Measurements from ENCODE around the gene SMIM17.

The SMIM17 gene

GRCh38 chr19:56612737-56613136 lies 30.2 kb upstream of the SMIM17 start:
- no peaks in the 10 kb centered on the region for H3K36me3 ChIP-seq
- H3K9me3 ChIP-seq = peaks cover 30% of the 10 kb centered on the region

GRCh38 chr19:56613639-56614038 lies 29.3 kb upstream of the SMIM17 start:
- no peaks in the 10 kb centered on the region for H3K4me1 ChIP-seq (ENCODE audit: control insufficient read depth in 1 of 2, insufficient read depth in 1 of 2, low read depth in 1 of 2, low read length in 1 of 2)
- H3K27ac ChIP-seq = no peak overlapping the region
- peaks cover 38% of the 10 kb centered on the region for H3K9me3 ChIP-seq
- TF ChIP-seq CTCF (IDR thresholded peaks at IDR 0.05) = no peak
- no peaks in the 10 kb centered on the region for H3K27me3 ChIP-seq
- H3K36me3 ChIP-seq = no peaks in the 10 kb centered on the region
- no peak overlapping the region for H3K4me3 ChIP-seq (ENCODE audit: low read depth in 1 of 2, low read length in 1 of 2)

More at GRCh38 chr19:56612737-56613136, 30.2 kb upstream of the SMIM17 start:
- no peak for TF ChIP-seq CTCF (IDR thresholded peaks at IDR 0.05)
- Histone ChIP-seq H3K27ac (no peak overlapping the region), H3K27me3 (no peaks in the 10 kb centered on the region), H3K4me3 (ENCODE audit: low read depth in 1 of 2, low read length in 1 of 2) (no peak overlapping the region), H3K4me1 (ENCODE audit: control insufficient read depth in 1 of 2, insufficient read depth in 1 of 2, low read depth in 1 of 2, low read length in 1 of 2) (no peaks in the 10 kb centered on the region)

- no peaks in the 10 kb centered on the region for H3K36me3 ChIP-seq
- H3K27ac ChIP-seq = no peak overlapping the region
- no peak for TF ChIP-seq CTCF (IDR thresholded peaks at IDR 0.05)
- no peak overlapping the region for H3K4me3 ChIP-seq (ENCODE audit: low read depth in 1 of 2, low read length in 1 of 2)
- H3K9me3 ChIP-seq = peaks cover 25% of the 10 kb centered on the region
- H3K4me1 ChIP-seq (ENCODE audit: control insufficient read depth in 1 of 2, insufficient read depth in 1 of 2, low read depth in 1 of 2, low read length in 1 of 2) = no peaks in the 10 kb centered on the region
- no peaks in the 10 kb centered on the region for H3K27me3 ChIP-seq
Measured at GRCh38 chr19:56617531-56617930, 25.4 kb upstream of the SMIM17 start.

- Histone ChIP-seq H3K27ac (no peak overlapping the region), H3K9me3 (peaks cover 37% of the 10 kb centered on the region), H3K4me1 (ENCODE audit: control insufficient read depth in 1 of 2, insufficient read depth in 1 of 2, low read depth in 1 of 2, low read length in 1 of 2) (no peaks in the 10 kb centered on the region), H3K4me3 (ENCODE audit: low read depth in 1 of 2, low read length in 1 of 2) (no peak overlapping the region), H3K36me3 (no peaks in the 10 kb centered on the region), H3K27me3 (no peaks in the 10 kb centered on the region)
- TF ChIP-seq CTCF (IDR thresholded peaks at IDR 0.05) = no peak
Measured at GRCh38 chr19:56619121-56619520, 23.8 kb upstream of the SMIM17 start.

- peaks cover 46% of the 10 kb centered on the region for H3K9me3 ChIP-seq
- no peaks in the 10 kb centered on the region for H3K4me1 ChIP-seq (ENCODE audit: control insufficient read depth in 1 of 2, insufficient read depth in 1 of 2, low read depth in 1 of 2, low read length in 1 of 2)
- H3K27ac ChIP-seq = no peak overlapping the region
- no peaks in the 10 kb centered on the region for H3K27me3 ChIP-seq
- H3K4me3 ChIP-seq (ENCODE audit: low read depth in 1 of 2, low read length in 1 of 2) = no peak overlapping the region
- H3K36me3 ChIP-seq = no peaks in the 10 kb centered on the region
- no peak for TF ChIP-seq CTCF (IDR thresholded peaks at IDR 0.05)
Measured at GRCh38 chr19:56622374-56622773, 20.6 kb upstream of the SMIM17 start.

- Histone ChIP-seq H3K9me3 (peaks cover 40% of the 10 kb centered on the region), H3K36me3 (no peaks in the 10 kb centered on the region), H3K4me1 (ENCODE audit: control insufficient read depth in 1 of 2, insufficient read depth in 1 of 2, low read depth in 1 of 2, low read length in 1 of 2) (no peaks in the 10 kb centered on the region), H3K27me3 (no peaks in the 10 kb centered on the region), H3K4me3 (ENCODE audit: low read depth in 1 of 2, low read length in 1 of 2) (no peak overlapping the region), H3K27ac (no peak overlapping the region)
- no peak for TF ChIP-seq CTCF (IDR thresholded peaks at IDR 0.05)
Measured at GRCh38 chr19:56623006-56623405, 20.0 kb upstream of the SMIM17 start.

All from neutrophil (primary cell).